ENCODE data around the gene KDELR1.

- TF ChIP-seq CTCF (IDR thresholded peaks at IDR 0.05; ENCODE audit: low read depth, low read length, poor library complexity, severe bottlenecking) (no peak), EZH2phosphoT487 (IDR thresholded peaks at IDR 0.05; ENCODE audit: borderline replicate concordance, low read length) (no peak)
Measured at GRCh38 chr19:48398102-48398374, 6.7 kb upstream of the KDELR1 start.

Data from DOHH2 (cell line).